Gastrocnemius medialis (tissue), 4 donors: ENCODE results near the gene MGAT5B. TPM values are rescaled to one million over a fixed set of nuclear protein-coding genes. Genes with fewer than 3 reads are reported as not detected.
A peak's percentile ranks its signal among the peaks of the same experiment; 100 is the strongest.

ENCODE experiments used
- ATAC-seq, 2 donors: fragments of 150-250 bp; one replicate each; pipeline ENCODE4 v1.9.1; 2016
- DNase-seq, 2 donors: peaks; one replicate each; pipeline ENCODE4 v3.0.0-alpha.2; 2019
- H3K27ac ChIP-seq, 4 donors: fragments of 200-600 bp; sonication (generic); 1 replicate in 1 of 4; 2 replicates in 3 of 4; pipeline ENCODE4 v1.5.1; 2016 to 2018; ENCODE audit warnings: mild to moderate bottlenecking in 2 of 4, moderate library complexity in 1 of 4
- H3K27me3 ChIP-seq, 3 donors: fragments of 200-600 bp; sonication (generic) in 2 of 3; 1 replicate in 1 of 3; 2 replicates in 2 of 3; pipeline versions ENCODE4 v1.5.1 to v1.6.0; 2016 to 2019; ENCODE audit warnings: mild to moderate bottlenecking in 1 of 3, moderate library complexity in 1 of 3
- H3K36me3 ChIP-seq, 2 donors: fragments of 200-600 bp; sonication (generic) in 1 of 2; one replicate each; pipeline ENCODE4 v1.5.1; 2017 to 2018
- H3K4me1 ChIP-seq, 2 donors: fragments of 200-600 bp; sonication (generic) in 1 of 2; one replicate each; pipeline ENCODE4 v1.5.1; 2016 to 2017; ENCODE audit warnings: mild to moderate bottlenecking in 2 of 2
- H3K4me3 ChIP-seq, 4 donors: fragments of 200-600 bp; sonication (generic) in 3 of 4; 1 replicate in 1 of 4; 2 replicates in 3 of 4; pipeline ENCODE4 v1.5.1; 2016 to 2019; ENCODE audit warnings: mild to moderate bottlenecking in 2 of 4
- H3K9me3 ChIP-seq, 3 donors: fragments of 200-600 bp; sonication (generic) in 2 of 3; 1 replicate in 1 of 3; 2 replicates in 2 of 3; pipeline ENCODE4 v1.5.1; 2016 to 2019
- POLR2A ChIP-seq, 2 donors: fragments of 450-650 bp; IDR thresholded peaks; one replicate each; pipeline ENCODE4 v1.6.1; 2017; ENCODE audit warnings: antibody characterized with exemption in 2 of 2, mild to moderate bottlenecking in 2 of 2, moderate library complexity in 2 of 2
- in situ Hi-C, 4 donors: fragments of 200-750 bp; cut with MboI; loops; one replicate each; pipeline versions ENCODE4 v1.15.0 to v1.8.0; 2017; ENCODE audit warnings: low sequenced_read_pairs in 4 of 4
- intact Hi-C: fragments of 100-400 bp; cut with DNase I; formaldehyde crosslinking; loops from one replicate; pipeline ENCODE4 v1.15.1; 2023; ENCODE audit warnings: low total_unique reads
- total RNA-seq, 4 donors: library from RNA; depleted of rRNA; stranded (reverse); fragments of >200 nt; gene quantifications; one replicate each; pipeline versions ENCODE4 v1.1.0 to v1.2.3, GENCODE V29; 2016
- TF ChIP-seq, protein P1 (sequence below), 5 experiments: fragments of 450-650 bp in 3 of 5; fragments of 200-600 bp in 2 of 5; sonication (generic) in 2 of 5; IDR thresholded peaks in 4 of 5; conservative IDR thresholded peaks in 1 of 5; 1 replicate in 4 of 5; 2 replicates in 1 of 5; pipeline ENCODE4 v1.5.1; 2016 to 2019; ENCODE audit warnings: antibody characterized with exemption in 5 of 5, mild to moderate bottlenecking in 3 of 5, moderate library complexity in 3 of 5

The MGAT5B gene
- total RNA-seq, 4 donors from 2014 or later: not detected

DNA sequence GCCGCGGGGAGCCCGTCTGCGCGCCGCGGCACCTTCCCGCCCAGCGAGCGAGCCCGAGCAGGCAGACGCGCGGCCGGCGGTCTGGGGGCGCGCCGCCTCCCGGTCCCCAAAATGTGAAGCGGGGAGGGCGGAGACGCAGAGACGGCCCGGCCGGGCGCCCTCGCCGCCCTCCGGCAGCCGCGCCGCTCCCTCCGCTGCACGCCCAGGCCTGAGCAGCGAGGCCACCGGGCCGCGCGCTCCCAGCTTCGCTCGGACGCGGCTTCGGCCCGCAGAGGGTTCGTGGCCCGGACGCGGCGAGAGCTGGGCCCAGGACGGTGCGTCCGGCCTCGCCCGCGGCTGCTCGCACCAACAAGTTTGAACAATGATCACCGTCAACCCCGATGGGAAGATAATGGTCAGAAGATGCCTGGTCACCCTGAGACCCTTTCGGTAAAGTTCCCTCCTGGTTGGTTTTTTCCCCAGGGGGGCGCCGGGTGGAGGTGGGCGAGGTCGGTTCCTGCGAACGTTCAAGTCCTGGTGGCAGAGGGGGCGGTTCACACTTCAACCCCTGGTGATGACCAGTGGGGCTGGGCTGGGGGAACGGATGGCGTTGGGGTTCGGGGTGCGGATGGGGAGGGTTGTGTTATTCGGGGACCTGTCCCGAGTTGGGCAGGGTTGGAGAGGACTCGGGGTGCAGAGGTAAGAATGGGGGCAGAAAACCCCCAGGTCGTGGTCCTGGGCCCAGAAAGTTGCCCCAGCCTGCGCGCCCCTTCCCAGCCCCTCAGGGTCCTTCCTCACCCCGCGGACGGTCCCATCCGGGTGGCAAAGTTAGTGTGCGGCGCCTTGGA lies 678 bp downstream of the MGAT5B start:
- intact Hi-C loops: loop anchor here (1.0 to 5.0 kb wide), 3 partner anchors 187 to 378 kb away; no protein-coding TSS in a partner anchor
- peaks cover 0 to 3% of the 10 kb centered on the region in 2 donors for H3K4me1 ChIP-seq
- no peak for DNase-seq
- no peaks in the 10 kb centered on the region for H3K36me3 ChIP-seq
- H3K4me3 ChIP-seq: peak overlapping the region in 1 of 4 donors; percentile 18
- peak in 1 of 2 donors; percentile 15 for ATAC-seq
- in situ Hi-C loops: loop anchor here (5.0 to 25.0 kb wide), 5 partner anchors 183 to 393 kb away; no protein-coding TSS in a partner anchor
- peaks cover 27 to 34% (median 29%) of the 10 kb centered on the region in 3 donors for H3K27me3 ChIP-seq
- no peak for TF ChIP-seq POLR2A (IDR thresholded peaks at IDR 0.05)
- TF ChIP-seq, protein P1, sequence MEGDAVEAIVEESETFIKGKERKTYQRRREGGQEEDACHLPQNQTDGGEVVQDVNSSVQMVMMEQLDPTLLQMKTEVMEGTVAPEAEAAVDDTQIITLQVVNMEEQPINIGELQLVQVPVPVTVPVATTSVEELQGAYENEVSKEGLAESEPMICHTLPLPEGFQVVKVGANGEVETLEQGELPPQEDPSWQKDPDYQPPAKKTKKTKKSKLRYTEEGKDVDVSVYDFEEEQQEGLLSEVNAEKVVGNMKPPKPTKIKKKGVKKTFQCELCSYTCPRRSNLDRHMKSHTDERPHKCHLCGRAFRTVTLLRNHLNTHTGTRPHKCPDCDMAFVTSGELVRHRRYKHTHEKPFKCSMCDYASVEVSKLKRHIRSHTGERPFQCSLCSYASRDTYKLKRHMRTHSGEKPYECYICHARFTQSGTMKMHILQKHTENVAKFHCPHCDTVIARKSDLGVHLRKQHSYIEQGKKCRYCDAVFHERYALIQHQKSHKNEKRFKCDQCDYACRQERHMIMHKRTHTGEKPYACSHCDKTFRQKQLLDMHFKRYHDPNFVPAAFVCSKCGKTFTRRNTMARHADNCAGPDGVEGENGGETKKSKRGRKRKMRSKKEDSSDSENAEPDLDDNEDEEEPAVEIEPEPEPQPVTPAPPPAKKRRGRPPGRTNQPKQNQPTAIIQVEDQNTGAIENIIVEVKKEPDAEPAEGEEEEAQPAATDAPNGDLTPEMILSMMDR (IDR thresholded peaks at IDR 0.05 in 4 of 5, conservative IDR thresholded peaks at IDR 0.05 in 1 of 5): no peak
- H3K9me3 ChIP-seq: no peaks in the 10 kb centered on the region
- no peak overlapping the region for H3K27ac ChIP-seq

DNA sequence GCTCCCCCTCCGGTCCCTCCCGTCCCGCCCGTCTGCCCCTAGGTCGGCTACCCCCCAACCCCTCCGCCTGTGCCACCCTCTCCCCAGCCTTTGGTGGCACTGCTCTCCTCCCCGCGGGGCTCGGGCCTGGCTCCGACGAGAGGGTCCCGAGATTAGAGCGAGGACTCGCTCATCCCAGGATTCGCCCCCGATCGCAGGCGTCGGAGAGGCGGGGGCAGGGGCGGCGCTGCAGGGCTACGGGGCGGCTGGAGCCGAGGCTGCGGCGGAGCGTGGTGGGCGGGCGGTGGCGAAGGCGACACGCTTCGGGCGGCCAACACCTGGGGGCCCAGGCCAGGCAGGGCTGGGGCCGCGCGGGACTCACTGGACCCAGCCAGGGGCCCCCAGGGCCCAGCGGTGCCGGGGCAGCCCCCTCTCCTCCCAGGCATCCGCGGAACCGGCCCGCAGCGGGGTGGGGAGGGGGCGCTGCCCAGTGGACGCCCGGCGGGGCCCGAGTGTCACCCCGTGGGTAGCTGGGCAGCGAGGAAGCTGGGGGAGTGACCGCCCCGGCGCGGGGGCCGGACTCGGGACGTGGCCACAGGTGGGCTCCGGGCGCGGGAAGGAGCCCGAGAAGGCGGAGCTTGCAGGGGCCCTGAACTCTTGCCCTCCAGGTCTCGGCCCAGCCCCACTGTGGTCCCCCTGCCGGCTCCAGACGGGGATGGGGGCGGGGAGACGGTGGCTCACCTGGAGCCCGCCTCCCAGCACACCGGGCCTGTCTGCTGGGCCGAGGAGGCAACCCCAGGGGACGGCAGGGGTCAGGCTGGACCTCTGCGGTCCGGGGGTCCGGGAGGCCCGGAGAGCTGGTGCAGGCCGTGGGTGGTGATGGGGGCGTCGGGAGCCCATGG lies 1.5 kb downstream of the MGAT5B start:
- intact Hi-C loops (loop anchor here (5.0 kb wide), 1 partner anchor 378 kb away; no protein-coding TSS in a partner anchor), in situ Hi-C loops (loop anchor here (5.0 to 25.0 kb wide), 5 partner anchors 183 to 393 kb away; no protein-coding TSS in a partner anchor)
- peaks cover 27 to 34% (median 29%) of the 10 kb centered on the region in 3 donors for H3K27me3 ChIP-seq
- H3K27ac ChIP-seq: no peak overlapping the region
- H3K4me3 ChIP-seq: no peak overlapping the region
- H3K9me3 ChIP-seq: no peaks in the 10 kb centered on the region
- no peaks in the 10 kb centered on the region for H3K36me3 ChIP-seq
- no peak for DNase-seq
- no peak for ATAC-seq
- TF ChIP-seq, protein P1 (IDR thresholded peaks at IDR 0.05 in 4 of 5, conservative IDR thresholded peaks at IDR 0.05 in 1 of 5): no peak
- no peak for TF ChIP-seq POLR2A (IDR thresholded peaks at IDR 0.05)
- peaks cover 0 to 3% of the 10 kb centered on the region in 2 donors for H3K4me1 ChIP-seq

DNA sequence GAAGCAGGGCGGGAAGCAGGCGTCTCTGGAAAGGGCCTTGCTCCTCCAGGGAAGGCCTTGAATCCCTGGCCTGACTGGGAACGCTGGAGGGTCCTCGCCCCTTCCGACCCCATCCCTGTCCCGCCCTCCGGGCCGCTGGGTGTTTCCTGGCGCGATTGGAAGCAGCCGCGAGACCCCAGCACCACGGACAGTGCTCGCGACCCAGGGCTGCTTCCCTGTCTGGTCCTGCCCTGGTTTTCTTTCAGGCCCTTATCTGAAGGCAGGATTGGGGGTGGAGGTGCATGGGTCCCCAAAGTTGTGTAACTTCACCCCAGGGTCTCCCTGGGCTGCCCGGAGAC lies 2.1 kb downstream of the MGAT5B start:
- in situ Hi-C loops (loop anchor here (25.0 kb wide), 2 partner anchors 367 to 392 kb away; no protein-coding TSS in a partner anchor), intact Hi-C loops (no loop called here)
- Histone ChIP-seq H3K27ac (no peak overlapping the region), H3K4me3 (no peak overlapping the region), H3K4me1 (peaks cover 0 to 3% of the 10 kb centered on the region in 2 donors), H3K9me3 (no peaks in the 10 kb centered on the region), H3K36me3 (no peaks in the 10 kb centered on the region), H3K27me3 (peaks cover 27 to 34% (median 29%) of the 10 kb centered on the region in 3 donors)
- TF ChIP-seq POLR2A (IDR thresholded peaks at IDR 0.05): no peak
- TF ChIP-seq, protein P1 (IDR thresholded peaks at IDR 0.05 in 4 of 5, conservative IDR thresholded peaks at IDR 0.05 in 1 of 5): no peak
- DNase-seq: no peak
- no peak for ATAC-seq

DNA sequence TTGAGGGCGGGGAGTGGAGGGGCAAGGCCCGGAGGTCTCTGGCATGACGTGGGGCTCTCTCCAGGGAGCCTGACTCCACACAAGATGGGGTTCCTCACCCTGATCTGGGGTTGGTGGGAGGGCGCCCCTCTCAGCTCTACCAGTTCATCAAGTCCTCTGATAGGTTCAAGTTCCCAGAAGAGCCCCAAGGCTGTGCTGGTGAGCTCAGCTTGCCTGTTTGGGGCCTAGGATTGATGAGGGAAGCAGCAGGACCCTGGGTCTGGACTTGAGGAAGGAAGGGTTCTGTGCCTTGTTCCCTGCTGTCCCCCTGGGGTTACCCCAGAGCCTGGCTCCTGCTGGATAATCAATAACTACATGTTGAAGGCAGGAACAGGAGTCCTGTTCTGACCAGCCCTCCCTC lies 3.5 kb downstream of the MGAT5B start:
- ATAC-seq: no peak
- intact Hi-C loops (no loop called here), in situ Hi-C loops (loop anchor here (25.0 kb wide), 2 partner anchors 366 to 391 kb away; no protein-coding TSS in a partner anchor)
- Histone ChIP-seq H3K36me3 (no peaks in the 10 kb centered on the region), H3K27ac (no peak overlapping the region), H3K9me3 (no peaks in the 10 kb centered on the region), H3K4me1 (peaks cover 0 to 3% of the 10 kb centered on the region in 2 donors), H3K4me3 (no peak overlapping the region), H3K27me3 (peaks cover 27 to 34% (median 29%) of the 10 kb centered on the region in 3 donors)
- TF ChIP-seq POLR2A (IDR thresholded peaks at IDR 0.05): no peak
- TF ChIP-seq, protein P1 (IDR thresholded peaks at IDR 0.05 in 4 of 5, conservative IDR thresholded peaks at IDR 0.05 in 1 of 5): no peak
- no peak for DNase-seq
